K562 (cell line): ENCODE results near the gene PRPF39. TPM values are rescaled to one million over a fixed set of nuclear protein-coding genes. Genes with fewer than 3 reads are reported as not detected.

Source experiments
- ATAC-seq: fragments of 200-7000 bp; cut with Tn5 transposase; 3 replicates; pipeline ENCODE4 v1.9.1; 2020; ENCODE audit warnings: moderate library complexity
- BruUV-seq: library from RNA; stranded (reverse); fragments of 400-500 nt; replicated peaks from 2 replicates; lab custom pipeline; 2021; lab: Mats Ljungman, UMichigan
- CTCF ChIA-PET: fragments of 300-600 bp; formaldehyde crosslinking; extraction: SDS; loops from one replicate; lab custom pipeline; 2021; ENCODE audit warnings: low intra/inter-chr PET ratio; lab: Yijun Ruan, JAX
- POLR2A ChIA-PET: fragments of 300-600, 350-650 bp; sonication (Branson Sonifier 250); formaldehyde crosslinking; extraction: SDS; loops from one replicate; lab custom pipeline; 2021; ENCODE audit warnings: antibody characterized with exemption, inconsistent platforms; lab: Yijun Ruan, JAX
- DNase-seq, 4 experiments: peaks; one replicate each; pipeline versions ENCODE4 v3.0.0 to v3.0.0-alpha.2; 2011 to 2018; ENCODE audit warnings: low spot score in 3 of 4, mixed read lengths in 3 of 4; ENCODE audit errors: extremely low read depth in 1 of 4
- FAIRE-seq: peaks from 2 replicates; lab custom pipeline; 2011; peaks lifted over from hg19 to GRCh38; lab: Jason Lieb, UNC
- H2AFZ ChIP-seq: 2 replicates; pipeline ENCODE4 v1.6.0; 2011; ENCODE audit warnings: low read depth, low read length, control low read depth, inconsistent platforms
- H3K27ac ChIP-seq: fragments of 200-600 bp; 3 replicates; pipeline ENCODE4 v1.8.0; 2011; ENCODE audit warnings: low read depth, mild to moderate bottlenecking, control low read depth, inconsistent platforms, low read length, moderate library complexity, mixed read lengths; ENCODE audit errors: extremely low read depth
- H3K27me3 ChIP-seq, 2 experiments: fragments of 300-600 bp in 1 of 2; 2 replicates in 1 of 2; 3 replicates in 1 of 2; pipeline versions ENCODE4 v1.6.0 to v1.8.0; 2011; ENCODE audit warnings: inconsistent platforms in 2 of 2, low read length in 2 of 2, mild to moderate bottlenecking in 1 of 2, mixed read lengths in 1 of 2, moderate library complexity in 1 of 2; ENCODE audit not compliant: control insufficient read depth in 2 of 2, insufficient read depth in 2 of 2
- H3K36me3 ChIP-seq: fragments of 300-600 bp; 3 replicates; pipeline ENCODE4 v1.8.0; 2011; ENCODE audit warnings: mild to moderate bottlenecking, low read length, inconsistent platforms; ENCODE audit not compliant: control insufficient read depth, insufficient read depth
- H3K4me1 ChIP-seq, 2 experiments: fragments of 200-600 bp in 1 of 2; replicated peaks in 1 of 2; 2 replicates in 1 of 2; 3 replicates in 1 of 2; pipeline versions ENCODE4 v1.5.1 to v1.8.0; 2011; ENCODE audit warnings: inconsistent platforms in 2 of 2, low read length in 2 of 2, mild to moderate bottlenecking in 1 of 2, mixed read lengths in 1 of 2, moderate library complexity in 1 of 2; ENCODE audit not compliant: control insufficient read depth in 2 of 2, insufficient read depth in 2 of 2
- H3K4me2 ChIP-seq: 2 replicates; pipeline ENCODE4 v1.6.1; 2011; ENCODE audit warnings: low read length, control low read depth, inconsistent platforms, mixed read lengths; ENCODE audit not compliant: insufficient read depth
- H3K4me3 ChIP-seq: fragments of 200-600 bp; sonication (generic), shearing (Covaris generic); 2 replicates; pipeline ENCODE4 v1.5.1; 2016; ENCODE audit warnings: control low read depth, inconsistent platforms
- H3K79me2 ChIP-seq: fragments of 200-600 bp; 3 replicates; pipeline ENCODE4 v1.8.0; 2011; ENCODE audit warnings: low read length, inconsistent platforms; ENCODE audit not compliant: control insufficient read depth, insufficient read depth
- H3K9ac ChIP-seq, 2 experiments: 2 replicates each; pipeline versions ENCODE4 v1.6.0 to v1.6.1; 2011; ENCODE audit warnings: low read depth in 2 of 2, low read length in 2 of 2, control low read depth in 1 of 2, inconsistent platforms in 1 of 2, mild to moderate bottlenecking in 1 of 2, mixed read lengths in 1 of 2; ENCODE audit not compliant: insufficient read depth in 1 of 2
- H3K9me1 ChIP-seq: one replicate; pipeline ENCODE4 v1.6.0; 2011; ENCODE audit warnings: inconsistent platforms, mild to moderate bottlenecking, low read length, moderate library complexity; ENCODE audit not compliant: control insufficient read depth, insufficient read depth
- H3K9me3 ChIP-seq: replicated peaks from 2 replicates; pipeline ENCODE4 v1.5.1; 2011; ENCODE audit warnings: low read depth, low read length, inconsistent platforms; ENCODE audit not compliant: control insufficient read depth, insufficient read depth
- H4K20me1 ChIP-seq: replicated peaks from 2 replicates; pipeline ENCODE4 v1.6.1; 2011; ENCODE audit warnings: low read length, inconsistent platforms, mixed read lengths; ENCODE audit not compliant: control insufficient read depth, insufficient read depth
- CSDE1 ChIP-seq, 2 experiments: fragments of 450-650 bp; IDR thresholded peaks; 2 replicates each; pipeline ENCODE4 v1.6.1; 2016; ENCODE audit warnings: mild to moderate bottlenecking in 1 of 2
- DACH1 ChIP-seq: fragments of 450-650 bp; IDR thresholded peaks from 2 replicates; pipeline ENCODE4 v1.6.1; 2018; ENCODE audit not compliant: partially characterized antibody
- ELF2 ChIP-seq: fragments of 250-450 bp; sonication (Bioruptor Pico); IDR thresholded peaks from 2 replicates; pipeline ENCODE4 v1.5.0; 2021; ENCODE audit warnings: mild to moderate bottlenecking
- GABPA ChIP-seq: fragments of 200-800 bp; sonication (Bioruptor generic); conservative IDR thresholded peaks from 2 replicates; pipeline ENCODE4 v1.6.1; 2016; ENCODE audit warnings: low read depth, missing genetic modification characterization, missing compliant biosample characterization
- GATAD2B ChIP-seq: fragments of 450-650 bp; IDR thresholded peaks from 2 replicates; pipeline ENCODE4 v1.6.1; 2017; ENCODE audit warnings: mild to moderate bottlenecking, borderline replicate concordance
- HDAC1 ChIP-seq, 2 experiments: fragments of 450-650 bp; IDR thresholded peaks; 2 replicates each; pipeline ENCODE4 v1.6.1; 2016 to 2017; ENCODE audit warnings: inconsistent platforms in 1 of 2, mild to moderate bottlenecking in 1 of 2, moderate library complexity in 1 of 2
- HDAC2 ChIP-seq: fragments of 450-650 bp; IDR thresholded peaks from 2 replicates; pipeline ENCODE4 v1.6.1; 2016; ENCODE audit warnings: mild to moderate bottlenecking
- NR2C2 ChIP-seq, 2 experiments: fragments of 200-800 bp in 1 of 2; sonication (Bioruptor generic) in 1 of 2; sonication (generic) in 1 of 2; formaldehyde crosslinking in 1 of 2; IDR thresholded peaks; 2 replicates each; pipeline versions ENCODE4 v1.6.1 to v1.8.0; 2016 to 2022; ENCODE audit warnings: mild to moderate bottlenecking in 1 of 2, missing compliant biosample characterization in 1 of 2, missing genetic modification characterization in 1 of 2, missing genetic modification reagents in 1 of 2
- PYGO2 ChIP-seq: fragments of 450-650 bp; IDR thresholded peaks from 2 replicates; pipeline ENCODE4 v1.6.1; 2016; ENCODE audit warnings: mild to moderate bottlenecking, missing genetic modification characterization, moderate library complexity, missing compliant biosample characterization
- ZBTB9 ChIP-seq: fragments of 450-650 bp; formaldehyde crosslinking; IDR thresholded peaks from 2 replicates; pipeline ENCODE4 v1.4.0; 2020; ENCODE audit warnings: mild to moderate bottlenecking, moderate library complexity
- ZC3H4 ChIP-seq: sonication (generic); formaldehyde crosslinking; IDR thresholded peaks from 2 replicates; pipeline ENCODE4 v1.9.0; 2021; ENCODE audit warnings: missing genetic modification reagents, borderline replicate concordance
- ZNF512 ChIP-seq: IDR thresholded peaks from 2 replicates; pipeline ENCODE4 v1.6.1; 2016; ENCODE audit warnings: missing genetic modification characterization, missing compliant biosample characterization
- WGBS: fragments of 100-300 bp; shearing (Covaris generic); methylation state at CpG from one replicate; pipeline ENCODE4 v1.1.6; 2016; ENCODE audit warnings: low coverage, mixed read lengths; ENCODE audit not compliant: insufficient coverage; ENCODE audit errors: missing lambda C conversion rate; 5-methylcytosine and 5-hydroxymethylcytosine counted together
- in situ Hi-C: fragments of 300-500 bp; cut with MboI; formaldehyde crosslinking; loops from 4 replicates; pipeline ENCODE4 v1.15.0; 2018; ENCODE audit warnings: inconsistent platforms, mixed read lengths
- intact Hi-C: fragments of 100-400 bp; cut with micrococcal nuclease; formaldehyde crosslinking; loops from 2 replicates; pipeline ENCODE4 v1.14.2; 2022
- polyA plus RNA-seq, 8 experiments: library from polyadenylated mRNA; depleted of rRNA in 4 of 8; stranded (reverse) in 5 of 8; unstranded in 3 of 8; fragments of >200 nt; fragmentation: Nextera tagmentation in 2 of 8; fragmentation: Illumina TruSeq in 1 of 8; extraction: Ambion mirVana in 2 of 8; extraction: Trizol in 1 of 8; gene quantifications; 2 replicates each; pipeline versions ENCODE4 v1.2.1 to v1.2.3, GENCODE V29; 2011 to 2014; ENCODE audit warnings: inconsistent platforms in 1 of 8, missing spikeins in 1 of 8
- total RNA-seq, 7 experiments: library from RNA; depleted of rRNA in 6 of 7; stranded (reverse); fragments of >200 nt in 6 of 7; fragmentation: Illumina TruSeq in 2 of 7; extraction: Trizol in 2 of 7; gene quantifications; 2 replicates each; pipeline versions ENCODE4 v1.2.1 to v1.2.3, GENCODE V29; 2011 to 2021; ENCODE audit warnings: low replicate concordance in 1 of 7

PRPF39 gene
- total and polyA plus RNA-seq, 9 of the 15 experiments (the other 6 are each of a cell fraction or from before 2014, with no cell fraction given) = 13.3 to 50.4 (median 24.8) TPM

DNA sequence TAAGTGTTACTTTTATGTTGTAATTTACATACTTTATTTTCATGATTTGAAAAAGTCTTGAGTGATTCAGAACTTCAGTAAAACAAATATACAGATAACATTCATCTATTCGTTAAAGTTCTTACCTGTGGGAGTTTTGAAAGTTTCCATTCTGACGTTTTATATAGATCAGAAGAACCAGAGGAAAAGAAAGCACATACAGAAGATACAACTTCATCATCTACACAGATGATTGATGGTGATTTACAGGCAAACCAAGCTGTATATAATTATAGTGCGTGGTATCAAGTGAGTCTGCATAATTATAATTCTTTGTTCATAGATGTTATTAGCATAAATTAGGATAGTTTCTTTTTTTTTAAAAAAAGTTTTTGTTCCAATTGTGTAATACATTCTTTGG is 30.4 kb downstream of the PRPF39 start:
- Histone ChIP-seq H3K9me3 (no peaks in the 10 kb centered on the region), H3K27ac (no peak overlapping the region), H3K79me2 (no peaks in the 10 kb centered on the region), H3K9ac (no peak overlapping the region), H3K36me3 (peaks cover 91% of the 10 kb centered on the region), H3K9me1 (no peaks in the 10 kb centered on the region), H3K4me1 (peaks cover 0 to 8% of the 10 kb centered on the region in 2 experiments; a peak in 1 of 5 replicates), H3K4me3 (no peak overlapping the region), H3K27me3 (no peaks in the 10 kb centered on the region), H4K20me1 (no peaks in the 10 kb centered on the region; the same call in 1 of the 2 replicates), H2AFZ (no peak overlapping the region), H3K4me2 (no peak overlapping the region)
- FAIRE-seq = no peak
- in situ Hi-C loops = no loop called here
- intact Hi-C loops = no loop called here
- DNase-seq = no peak
- 83% methylated on average over 3 of the region's 3 CpGs for WGBS
- ChIA-PET CTCF (no interaction called here), POLR2A (interaction anchor here (0.6 kb wide), 1 partner anchor 52 kb away, joined by 3 read pairs; no protein-coding TSS in a partner anchor)
- TF ChIP-seq ELF2 (CRISPR knock-in tag) (no peak), CSDE1 (IDR thresholded peaks at IDR 0.05) (no peak), PYGO2 (tag) (no peak), ZNF512 (tag) (no peak)
- BruUV-seq = no TSS peak
- ATAC-seq = no peak

DNA sequence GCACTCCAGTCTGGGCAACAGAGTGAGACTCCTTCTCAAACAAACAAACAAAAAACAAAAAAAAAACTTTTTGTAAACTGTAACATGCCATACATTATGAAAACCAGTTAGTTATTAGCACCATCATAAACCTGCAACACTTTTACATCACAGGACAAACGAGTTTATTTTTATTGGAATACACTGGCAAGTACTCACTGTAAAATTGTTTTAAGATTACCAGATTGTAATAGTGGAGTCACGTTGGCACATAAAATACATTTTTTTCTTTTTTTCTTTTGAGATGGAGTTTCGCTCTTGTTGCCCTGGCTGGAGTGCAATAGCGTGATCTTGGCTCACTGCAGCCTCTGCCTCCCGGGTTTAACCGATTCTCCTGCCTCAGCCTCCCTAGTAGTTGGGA is 34.7 kb downstream of the PRPF39 start:
- no peak overlapping the region for H3K9ac ChIP-seq
- intact Hi-C loops = no loop called here
- POLR2A ChIA-PET = no interaction called here
- WGBS = 87% methylated on average over 5 of the region's 6 CpGs
- no TSS peak for BruUV-seq
- H3K4me2 ChIP-seq = no peak overlapping the region
- H3K4me3 ChIP-seq = no peak overlapping the region
- no peaks in the 10 kb centered on the region for H3K9me3 ChIP-seq
- TF ChIP-seq HDAC2 (no peak), GATAD2B (no peak), HDAC1 (IDR thresholded peaks at IDR 0.05) (no peak), DACH1 (no peak), NR2C2 (CRISPR knock-in tag; IDR thresholded peaks at IDR 0.05) (no peak), NR2C2 (tag; IDR thresholded peaks at IDR 0.05) (no peak), ZBTB9 (CRISPR knock-in tag) (no peak), ZC3H4 (CRISPR knock-in tag) (no peak), GABPA (tag) (no peak)
- TF ChIP-seq, all 486 proteins: peak for 0
- peaks cover 83% of the 10 kb centered on the region; the same call in 2 of the 3 replicates for H3K36me3 ChIP-seq
- ATAC-seq = no peak
- no peak for FAIRE-seq
- H3K79me2 ChIP-seq = no peaks in the 10 kb centered on the region
- H3K4me1 ChIP-seq = peaks cover 0 to 13% of the 10 kb centered on the region in 2 experiments; a peak in 2 of 5 replicates
- H3K27ac ChIP-seq = no peak overlapping the region
- no peaks in the 10 kb centered on the region for H3K27me3 ChIP-seq
- H2AFZ ChIP-seq = no peak overlapping the region
- CTCF ChIA-PET = no interaction called here
- no peaks in the 10 kb centered on the region for H4K20me1 ChIP-seq
- in situ Hi-C loops = no loop called here
- DNase-seq = no peak
- H3K9me1 ChIP-seq = no peaks in the 10 kb centered on the region
